ENCODE results near the gene E2F8. TPM values are rescaled to one million over a fixed set of nuclear protein-coding genes. Genes with fewer than 3 reads are reported as not detected.

Gene E2F8
- total and polyA plus RNA-seq, 10 of the 15 experiments (the other 5 are each of a cell fraction or from before 2014, with no cell fraction given), result 8.8 to 28.1 (median 18.5) TPM

DNA sequence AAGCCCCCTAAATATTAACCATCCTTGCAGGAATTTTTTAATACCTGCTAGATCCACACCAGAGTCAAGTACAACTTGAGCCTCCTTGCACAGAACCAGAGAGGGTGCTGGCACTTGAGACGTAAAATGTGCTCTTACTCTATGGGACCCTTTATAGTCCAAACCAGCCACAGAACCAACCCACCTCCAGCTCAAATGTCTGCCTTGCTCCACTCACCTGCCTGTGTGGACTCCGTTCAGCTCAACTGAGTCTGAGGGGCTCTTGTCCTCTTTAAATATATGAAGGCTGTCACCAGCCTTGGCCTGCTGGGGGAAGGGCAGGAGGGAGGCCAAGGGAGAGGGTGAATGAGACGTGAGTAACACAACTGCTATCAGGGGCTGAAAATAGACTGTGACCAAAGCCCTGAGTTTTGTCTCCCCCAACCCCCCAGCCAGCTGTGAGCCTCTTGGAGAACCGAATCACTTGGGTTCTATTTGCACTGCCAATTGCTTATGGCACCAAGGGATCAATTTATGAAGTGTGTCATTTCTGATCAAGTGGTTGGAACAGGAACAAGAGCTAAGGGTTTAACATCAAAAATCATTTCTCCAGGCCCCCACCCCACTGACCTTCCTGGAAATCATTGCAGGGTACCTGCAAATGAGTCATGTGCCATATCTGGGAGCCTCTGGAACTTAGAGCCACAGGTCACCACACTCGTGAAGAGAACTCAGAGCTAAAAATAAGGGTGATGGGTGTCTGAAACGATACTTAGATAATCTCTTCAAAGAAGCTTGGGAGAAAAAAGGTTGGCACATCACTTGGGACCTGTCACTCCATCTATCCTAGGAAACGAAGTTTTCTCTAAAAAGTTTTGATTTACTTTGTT is 38.8 kb downstream of the E2F8 start, which contains the start of gene CSRP3:
TSS of gene CSRP3 (minus strand) at position 247 of the 869 bp plus-strand sequence. CDS start 9,535 bp downstream, outside the sequence.
- DNase-seq (ENCODE audit: low read depth, low spot score), result no peak
- Histone ChIP-seq H3K79me2 (ENCODE audit: control insufficient read depth, insufficient read depth, low read length) (no peaks in the 10 kb centered on the region), H3K36me3 (ENCODE audit: control insufficient read depth in 2 of 2, insufficient read depth in 2 of 2, low read length in 1 of 2) (no peaks in the 10 kb centered on the region), H3K4me2 (ENCODE audit: control insufficient read depth, insufficient read depth) (no peak within 1 kb of the TSS), H3K4me1 (ENCODE audit: control insufficient read depth, insufficient read depth, low read length) (no peaks in the 10 kb centered on the region), H3K9me3 (replicated peaks; ENCODE audit: control insufficient read depth, insufficient read depth, low read length) (no peaks in the 10 kb centered on the region; the same call in 2 of the 3 replicates), H3K27me3 (replicated peaks in 1 of 2; ENCODE audit: control insufficient read depth in 2 of 2, insufficient read depth in 2 of 2, low read length in 1 of 2) (no peaks in the 10 kb centered on the region; a peak in 1 of 4 replicates), H4K20me1 (ENCODE audit: control insufficient read depth, insufficient read depth) (no peaks in the 10 kb centered on the region), H3K27ac (ENCODE audit: control insufficient read depth, insufficient read depth) (no peak within 1 kb of the TSS), H2AFZ (ENCODE audit: control insufficient read depth, low read depth, low read length) (no peak within 1 kb of the TSS), H3K9ac (ENCODE audit: control insufficient read depth, insufficient read depth, low read length) (no peak within 1 kb of the TSS), H3K4me3 (no peak within 1 kb of the TSS)
- intact Hi-C loops (cut with micrococcal nuclease; ENCODE audit: unreplicated experiment), result no loop called here
- BruUV-seq (replicated peaks), result no TSS peak
- in situ Hi-C loops (cut with MboI), result no loop called here
- RAD21 ChIA-PET (ENCODE audit: unreplicated experiment), result no interaction called here
- CTCF ChIA-PET, result interaction anchor here (1.5 kb wide), 1 partner anchor 125 kb away, joined by 5 read pairs; no protein-coding TSS in a partner anchor
- no peak for ATAC-seq
- SMC1A ChIA-PET (ENCODE audit: uncharacterized antibody, unreplicated experiment), result no interaction called here
- POLR2A ChIA-PET, result no interaction called here
- no peak for FAIRE-seq
- WGBS (ENCODE audit: insufficient coverage, insufficient replicate concordance, low lambda C conversion rate, missing lambda C conversion rate), result 27% methylated on average over 7 of the region's 7 CpGs
- no peak for TF ChIP-seq TARDBP (IDR thresholded peaks at IDR 0.05; ENCODE audit: borderline replicate concordance)
- no peak for TF ChIP-seq MYC (IDR thresholded peaks at IDR 0.05; ENCODE audit: insufficient read depth, insufficient read length, insufficient replicate concordance, low read length, severe bottlenecking)
- no peak for TF ChIP-seq ZSCAN29 (IDR thresholded peaks at IDR 0.05)
- no peak for TF ChIP-seq CREM (IDR thresholded peaks at IDR 0.05; ENCODE audit: low read depth)
- no peak for TF ChIP-seq NFYB (IDR thresholded peaks at IDR 0.05; ENCODE audit: insufficient read depth, low read depth, low read length)
- TF ChIP-seq, protein P1, sequence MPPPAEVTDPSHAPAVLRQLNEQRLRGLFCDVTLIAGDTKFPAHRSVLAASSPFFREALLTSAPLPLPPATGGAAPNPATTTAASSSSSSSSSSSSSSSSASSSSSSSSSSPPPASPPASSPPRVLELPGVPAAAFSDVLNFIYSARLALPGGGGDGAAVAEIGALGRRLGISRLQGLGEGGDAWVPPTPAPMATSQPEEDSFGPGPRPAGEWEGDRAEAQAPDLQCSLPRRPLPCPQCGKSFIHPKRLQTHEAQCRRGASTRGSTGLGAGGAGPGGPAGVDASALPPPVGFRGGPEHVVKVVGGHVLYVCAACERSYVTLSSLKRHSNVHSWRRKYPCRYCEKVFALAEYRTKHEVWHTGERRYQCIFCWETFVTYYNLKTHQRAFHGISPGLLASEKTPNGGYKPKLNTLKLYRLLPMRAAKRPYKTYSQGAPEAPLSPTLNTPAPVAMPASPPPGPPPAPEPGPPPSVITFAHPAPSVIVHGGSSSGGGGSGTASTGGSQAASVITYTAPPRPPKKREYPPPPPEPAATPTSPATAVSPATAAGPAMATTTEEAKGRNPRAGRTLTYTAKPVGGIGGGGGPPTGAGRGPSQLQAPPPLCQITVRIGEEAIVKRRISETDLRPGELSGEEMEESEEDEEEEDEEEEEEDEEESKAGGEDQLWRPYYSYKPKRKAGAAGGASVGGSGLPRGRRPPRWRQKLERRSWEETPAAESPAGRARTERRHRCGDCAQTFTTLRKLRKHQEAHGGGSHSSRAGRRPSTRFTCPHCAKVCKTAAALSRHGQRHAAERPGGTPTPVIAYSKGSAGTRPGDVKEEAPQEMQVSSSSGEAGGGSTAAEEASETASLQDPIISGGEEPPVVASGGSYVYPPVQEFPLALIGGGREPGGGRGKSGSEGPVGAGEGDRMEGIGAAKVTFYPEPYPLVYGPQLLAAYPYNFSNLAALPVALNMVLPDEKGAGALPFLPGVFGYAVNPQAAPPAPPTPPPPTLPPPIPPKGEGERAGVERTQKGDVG (CRISPR knock-in tag; IDR thresholded peaks at IDR 0.05), result no peak
- TF ChIP-seq, protein P2, sequence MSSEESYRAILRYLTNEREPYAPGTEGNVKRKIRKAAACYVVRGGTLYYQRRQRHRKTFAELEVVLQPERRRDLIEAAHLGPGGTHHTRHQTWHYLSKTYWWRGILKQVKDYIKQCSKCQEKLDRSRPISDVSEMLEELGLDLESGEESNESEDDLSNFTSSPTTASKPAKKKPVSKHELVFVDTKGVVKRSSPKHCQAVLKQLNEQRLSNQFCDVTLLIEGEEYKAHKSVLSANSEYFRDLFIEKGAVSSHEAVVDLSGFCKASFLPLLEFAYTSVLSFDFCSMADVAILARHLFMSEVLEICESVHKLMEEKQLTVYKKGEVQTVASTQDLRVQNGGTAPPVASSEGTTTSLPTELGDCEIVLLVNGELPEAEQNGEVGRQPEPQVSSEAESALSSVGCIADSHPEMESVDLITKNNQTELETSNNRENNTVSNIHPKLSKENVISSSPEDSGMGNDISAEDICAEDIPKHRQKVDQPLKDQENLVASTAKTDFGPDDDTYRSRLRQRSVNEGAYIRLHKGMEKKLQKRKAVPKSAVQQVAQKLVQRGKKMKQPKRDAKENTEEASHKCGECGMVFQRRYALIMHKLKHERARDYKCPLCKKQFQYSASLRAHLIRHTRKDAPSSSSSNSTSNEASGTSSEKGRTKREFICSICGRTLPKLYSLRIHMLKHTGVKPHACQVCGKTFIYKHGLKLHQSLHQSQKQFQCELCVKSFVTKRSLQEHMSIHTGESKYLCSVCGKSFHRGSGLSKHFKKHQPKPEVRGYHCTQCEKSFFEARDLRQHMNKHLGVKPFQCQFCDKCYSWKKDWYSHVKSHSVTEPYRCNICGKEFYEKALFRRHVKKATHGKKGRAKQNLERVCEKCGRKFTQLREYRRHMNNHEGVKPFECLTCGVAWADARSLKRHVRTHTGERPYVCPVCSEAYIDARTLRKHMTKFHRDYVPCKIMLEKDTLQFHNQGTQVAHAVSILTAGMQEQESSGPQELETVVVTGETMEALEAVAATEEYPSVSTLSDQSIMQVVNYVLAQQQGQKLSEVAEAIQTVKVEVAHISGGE (CRISPR knock-in tag; IDR thresholded peaks at IDR 0.05), result no peak
- TF ChIP-seq, protein P3, sequence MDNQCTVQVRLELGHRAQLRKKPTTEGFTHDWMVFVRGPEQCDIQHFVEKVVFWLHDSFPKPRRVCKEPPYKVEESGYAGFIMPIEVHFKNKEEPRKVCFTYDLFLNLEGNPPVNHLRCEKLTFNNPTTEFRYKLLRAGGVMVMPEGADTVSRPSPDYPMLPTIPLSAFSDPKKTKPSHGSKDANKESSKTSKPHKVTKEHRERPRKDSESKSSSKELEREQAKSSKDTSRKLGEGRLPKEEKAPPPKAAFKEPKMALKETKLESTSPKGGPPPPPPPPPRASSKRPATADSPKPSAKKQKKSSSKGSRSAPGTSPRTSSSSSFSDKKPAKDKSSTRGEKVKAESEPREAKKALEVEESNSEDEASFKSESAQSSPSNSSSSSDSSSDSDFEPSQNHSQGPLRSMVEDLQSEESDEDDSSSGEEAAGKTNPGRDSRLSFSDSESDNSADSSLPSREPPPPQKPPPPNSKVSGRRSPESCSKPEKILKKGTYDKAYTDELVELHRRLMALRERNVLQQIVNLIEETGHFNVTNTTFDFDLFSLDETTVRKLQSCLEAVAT (IDR thresholded peaks at IDR 0.05), result no peak
- TF ChIP-seq, protein P4, sequence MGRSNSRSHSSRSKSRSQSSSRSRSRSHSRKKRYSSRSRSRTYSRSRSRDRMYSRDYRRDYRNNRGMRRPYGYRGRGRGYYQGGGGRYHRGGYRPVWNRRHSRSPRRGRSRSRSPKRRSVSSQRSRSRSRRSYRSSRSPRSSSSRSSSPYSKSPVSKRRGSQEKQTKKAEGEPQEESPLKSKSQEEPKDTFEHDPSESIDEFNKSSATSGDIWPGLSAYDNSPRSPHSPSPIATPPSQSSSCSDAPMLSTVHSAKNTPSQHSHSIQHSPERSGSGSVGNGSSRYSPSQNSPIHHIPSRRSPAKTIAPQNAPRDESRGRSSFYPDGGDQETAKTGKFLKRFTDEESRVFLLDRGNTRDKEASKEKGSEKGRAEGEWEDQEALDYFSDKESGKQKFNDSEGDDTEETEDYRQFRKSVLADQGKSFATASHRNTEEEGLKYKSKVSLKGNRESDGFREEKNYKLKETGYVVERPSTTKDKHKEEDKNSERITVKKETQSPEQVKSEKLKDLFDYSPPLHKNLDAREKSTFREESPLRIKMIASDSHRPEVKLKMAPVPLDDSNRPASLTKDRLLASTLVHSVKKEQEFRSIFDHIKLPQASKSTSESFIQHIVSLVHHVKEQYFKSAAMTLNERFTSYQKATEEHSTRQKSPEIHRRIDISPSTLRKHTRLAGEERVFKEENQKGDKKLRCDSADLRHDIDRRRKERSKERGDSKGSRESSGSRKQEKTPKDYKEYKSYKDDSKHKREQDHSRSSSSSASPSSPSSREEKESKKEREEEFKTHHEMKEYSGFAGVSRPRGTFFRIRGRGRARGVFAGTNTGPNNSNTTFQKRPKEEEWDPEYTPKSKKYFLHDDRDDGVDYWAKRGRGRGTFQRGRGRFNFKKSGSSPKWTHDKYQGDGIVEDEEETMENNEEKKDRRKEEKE (IDR thresholded peaks at IDR 0.05), result no peak
- TF ChIP-seq TCF7 (IDR thresholded peaks at IDR 0.05; ENCODE audit: borderline replicate concordance), result no peak
- TF ChIP-seq, protein P5, sequence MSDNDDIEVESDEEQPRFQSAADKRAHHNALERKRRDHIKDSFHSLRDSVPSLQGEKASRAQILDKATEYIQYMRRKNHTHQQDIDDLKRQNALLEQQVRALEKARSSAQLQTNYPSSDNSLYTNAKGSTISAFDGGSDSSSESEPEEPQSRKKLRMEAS (IDR thresholded peaks at IDR 0.05; ENCODE audit: low read depth, low read length), result no peak
